Right renal cortex interstitium (tissue), 3 donors: Measurements from ENCODE around the gene BOC. TPM values are rescaled to one million over a fixed set of nuclear protein-coding genes. Genes with fewer than 3 reads are reported as not detected.

ENCODE experiments used
- DNase-seq, 3 donors: peaks; one replicate each; pipeline ENCODE4 v3.0.0-alpha.2; 2013; ENCODE audit warnings: low read depth in 3 of 3, low spot score in 2 of 3
- polyA plus RNA-seq, 3 donors: library from polyadenylated mRNA; unstranded; fragments of 120-200 nt; gene quantifications; one replicate each; pipeline ENCODE4 v1.2.1, GENCODE V29; 2013; ENCODE audit not compliant: insufficient read length in 3 of 3

The BOC gene
- polyA plus RNA-seq, 3 donors = 18.9 to 24.0 (median 23.9) TPM

DNA sequence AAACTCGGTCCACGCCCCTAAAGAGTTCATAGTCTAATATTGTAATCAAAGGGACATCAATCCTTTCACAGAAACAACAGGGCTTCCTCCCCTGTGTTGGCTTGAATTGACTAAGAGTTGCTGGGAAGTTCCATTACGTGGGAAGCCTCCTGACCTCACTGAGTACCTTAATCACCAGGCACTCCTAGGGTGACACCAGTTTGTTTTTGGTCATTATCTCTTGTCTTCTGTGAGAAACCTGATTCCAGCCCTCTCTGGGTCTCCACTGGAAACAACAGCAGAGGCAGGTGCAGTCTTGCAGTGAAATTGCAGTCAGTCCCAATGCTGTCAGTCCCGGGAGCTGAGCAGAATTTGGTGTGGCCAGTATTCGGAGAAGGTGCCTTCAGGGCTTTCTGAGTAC is 55.4 kb downstream of the BOC start:
- no peak for DNase-seq

DNA sequence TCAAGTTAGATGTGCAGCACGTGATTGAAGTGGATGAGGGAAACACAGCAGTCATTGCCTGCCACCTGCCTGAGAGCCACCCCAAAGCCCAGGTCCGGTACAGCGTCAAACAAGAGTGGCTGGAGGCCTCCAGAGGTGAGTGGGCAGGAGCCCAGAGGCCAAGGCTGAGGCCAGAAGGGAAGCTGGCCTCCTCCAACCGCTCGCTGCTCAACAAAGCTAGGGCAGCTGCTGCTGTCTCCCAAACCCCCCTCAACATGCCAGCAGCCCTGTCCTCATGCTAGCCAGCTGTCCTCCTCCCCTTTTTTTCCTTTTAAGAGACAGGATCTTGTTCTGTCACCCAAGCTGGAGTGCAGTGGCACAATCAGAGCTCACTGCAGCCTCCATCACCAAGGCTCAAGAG is 57.0 kb downstream of the BOC start:
- no peak for DNase-seq

DNA sequence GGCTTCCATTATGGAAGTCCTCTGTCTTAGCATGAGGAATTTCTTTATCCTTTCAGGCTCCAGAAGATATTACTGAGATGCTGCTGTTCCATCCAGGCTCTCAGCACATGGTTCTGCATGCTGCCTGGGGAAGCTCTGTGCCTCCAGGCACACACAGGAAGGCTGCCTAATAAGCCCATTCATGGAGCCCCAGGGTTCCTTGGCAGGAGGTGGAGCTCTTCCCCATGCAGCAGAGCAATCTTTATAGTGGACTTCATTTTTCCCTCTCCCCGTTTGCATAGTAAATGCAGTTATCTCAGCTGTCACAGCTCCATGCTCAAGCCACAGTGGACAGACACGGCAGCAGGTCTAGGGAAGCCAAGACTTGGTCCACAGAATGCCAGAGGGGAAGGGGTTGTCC is 57.6 kb downstream of the BOC start:
- DNase-seq = no peak

DNA sequence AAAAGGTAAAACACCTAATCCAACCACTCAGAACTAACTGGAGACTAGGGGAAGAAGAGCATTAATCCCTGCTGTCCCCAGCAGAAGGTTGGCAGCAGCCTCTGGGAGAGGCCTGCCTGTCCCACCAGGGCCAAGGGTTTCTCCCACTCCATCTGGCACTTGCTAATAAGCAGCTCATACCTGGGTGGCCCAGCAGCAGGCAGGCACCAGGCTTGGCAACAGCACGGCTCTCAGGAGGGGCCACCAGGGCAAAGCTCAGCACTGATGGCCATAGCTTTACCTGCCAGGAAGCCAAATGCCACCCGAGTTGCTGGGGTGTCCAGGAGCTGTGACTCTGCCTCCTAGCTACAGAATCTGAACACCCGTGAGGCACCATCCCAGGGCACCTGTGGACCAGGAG is 58.3 kb downstream of the BOC start:
- no peak for DNase-seq

DNA sequence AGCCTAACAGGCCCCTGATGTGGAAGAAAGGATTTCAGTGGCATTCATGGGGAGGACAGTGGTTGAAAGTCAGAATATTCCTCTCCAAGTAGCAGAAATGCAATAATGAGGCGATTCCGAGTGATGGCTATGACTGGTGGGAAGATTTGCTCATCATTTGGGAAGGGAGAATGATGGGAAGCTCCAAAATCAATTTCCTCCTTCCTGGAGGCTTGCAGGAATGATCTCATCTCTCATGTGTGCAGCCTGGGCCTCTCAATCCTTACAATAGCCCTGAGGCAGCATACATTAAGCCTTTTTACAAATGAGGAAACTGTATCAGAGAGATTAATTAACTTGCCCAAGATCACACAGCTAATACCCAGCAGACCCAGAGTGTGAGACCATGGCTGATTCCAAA is 58.7 kb downstream of the BOC start:
- no peak for DNase-seq

DNA sequence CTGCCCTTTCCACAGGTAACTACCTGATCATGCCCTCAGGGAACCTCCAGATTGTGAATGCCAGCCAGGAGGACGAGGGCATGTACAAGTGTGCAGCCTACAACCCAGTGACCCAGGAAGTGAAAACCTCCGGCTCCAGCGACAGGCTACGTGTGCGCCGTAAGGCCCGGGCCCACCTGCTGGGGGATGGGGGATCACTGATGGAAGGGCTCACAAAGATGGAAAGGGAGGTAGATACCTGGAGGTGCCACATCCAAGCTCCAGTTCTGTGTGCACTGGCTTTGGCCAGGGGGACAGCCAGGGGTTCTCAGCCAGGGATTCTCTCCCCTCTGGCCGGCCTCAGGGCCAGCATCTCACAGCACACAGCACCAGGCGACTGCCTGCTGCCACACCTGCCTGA is 59.4 kb downstream of the BOC start:
- no peak for DNase-seq

DNA sequence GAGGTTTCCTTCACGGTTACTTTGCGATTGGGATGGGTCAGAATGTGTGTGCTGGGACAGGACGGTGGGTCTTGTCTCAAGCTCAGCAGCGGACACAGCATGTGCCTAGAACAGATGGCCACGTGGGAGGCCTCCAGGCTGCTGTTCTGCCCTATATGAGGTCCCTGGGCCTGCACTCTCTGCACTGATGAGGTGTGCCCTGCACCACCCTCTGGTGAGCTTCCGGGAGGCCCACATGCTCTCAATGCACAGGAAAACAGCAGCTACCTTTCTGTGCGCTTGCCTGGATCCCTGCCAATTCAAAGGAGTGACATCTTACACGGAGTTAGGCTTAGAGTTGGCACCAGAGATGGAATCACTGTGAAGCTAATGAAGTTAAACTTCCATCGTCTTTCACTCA is 59.8 kb downstream of the BOC start:
- no peak for DNase-seq

DNA sequence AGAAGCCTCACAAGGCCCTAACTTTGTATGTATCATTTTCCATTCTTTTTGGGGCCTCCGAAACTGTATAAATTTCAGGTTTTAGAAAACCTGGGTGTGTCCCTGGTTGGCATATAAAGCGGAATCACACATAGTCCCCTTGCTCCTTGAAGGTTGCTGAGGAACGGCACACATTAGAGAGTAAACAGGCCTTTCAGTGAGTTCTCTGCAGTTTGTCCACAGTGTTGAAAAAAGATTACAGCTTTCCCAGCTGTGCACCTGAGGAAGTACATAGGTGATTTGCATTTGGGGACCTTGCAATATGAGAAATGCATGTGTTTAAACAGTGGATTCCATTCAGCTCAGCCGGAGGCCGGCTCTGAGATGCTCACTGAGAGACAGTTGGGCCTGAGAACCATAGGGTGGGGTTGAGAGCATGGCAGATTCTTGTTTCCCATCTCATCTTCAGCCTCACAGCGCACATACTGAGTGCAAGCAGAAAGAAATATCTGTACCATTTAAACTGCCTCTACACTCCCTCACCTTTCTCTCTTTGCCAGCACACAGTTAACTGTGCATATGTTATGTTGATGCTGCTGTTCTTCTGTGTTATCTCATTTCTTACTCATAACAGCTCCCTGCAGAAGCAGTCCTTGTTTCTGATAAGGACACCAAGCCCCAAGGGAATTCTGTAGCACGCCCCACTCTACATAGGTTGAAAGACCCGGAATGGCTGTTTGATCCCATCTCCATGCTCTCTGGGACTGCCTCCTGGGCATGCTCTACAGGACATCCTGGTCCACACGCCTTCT is 60.4 kb downstream of the BOC start:
- DNase-seq = no peak

DNA sequence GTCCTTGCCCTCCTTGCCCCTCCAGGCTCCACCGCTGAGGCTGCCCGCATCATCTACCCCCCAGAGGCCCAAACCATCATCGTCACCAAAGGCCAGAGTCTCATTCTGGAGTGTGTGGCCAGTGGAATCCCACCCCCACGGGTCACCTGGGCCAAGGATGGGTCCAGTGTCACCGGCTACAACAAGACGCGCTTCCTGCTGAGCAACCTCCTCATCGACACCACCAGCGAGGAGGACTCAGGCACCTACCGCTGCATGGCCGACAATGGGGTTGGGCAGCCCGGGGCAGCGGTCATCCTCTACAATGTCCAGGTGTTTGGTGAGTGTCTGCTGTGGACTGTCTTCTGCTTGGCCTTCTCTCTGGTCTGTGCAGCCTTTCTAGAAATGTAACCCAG is 61.0 kb downstream of the BOC start:
- DNase-seq = no peak

DNA sequence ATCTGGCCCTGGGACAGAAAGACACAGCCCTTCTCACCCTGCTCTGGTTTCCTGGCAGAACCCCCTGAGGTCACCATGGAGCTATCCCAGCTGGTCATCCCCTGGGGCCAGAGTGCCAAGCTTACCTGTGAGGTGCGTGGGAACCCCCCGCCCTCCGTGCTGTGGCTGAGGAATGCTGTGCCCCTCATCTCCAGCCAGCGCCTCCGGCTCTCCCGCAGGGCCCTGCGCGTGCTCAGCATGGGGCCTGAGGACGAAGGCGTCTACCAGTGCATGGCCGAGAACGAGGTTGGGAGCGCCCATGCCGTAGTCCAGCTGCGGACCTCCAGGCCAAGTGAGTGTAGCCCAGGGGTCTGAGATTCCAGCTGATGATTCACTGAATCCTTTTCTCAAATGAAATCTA is 61.7 kb downstream of the BOC start:
- DNase-seq = no peak

DNA sequence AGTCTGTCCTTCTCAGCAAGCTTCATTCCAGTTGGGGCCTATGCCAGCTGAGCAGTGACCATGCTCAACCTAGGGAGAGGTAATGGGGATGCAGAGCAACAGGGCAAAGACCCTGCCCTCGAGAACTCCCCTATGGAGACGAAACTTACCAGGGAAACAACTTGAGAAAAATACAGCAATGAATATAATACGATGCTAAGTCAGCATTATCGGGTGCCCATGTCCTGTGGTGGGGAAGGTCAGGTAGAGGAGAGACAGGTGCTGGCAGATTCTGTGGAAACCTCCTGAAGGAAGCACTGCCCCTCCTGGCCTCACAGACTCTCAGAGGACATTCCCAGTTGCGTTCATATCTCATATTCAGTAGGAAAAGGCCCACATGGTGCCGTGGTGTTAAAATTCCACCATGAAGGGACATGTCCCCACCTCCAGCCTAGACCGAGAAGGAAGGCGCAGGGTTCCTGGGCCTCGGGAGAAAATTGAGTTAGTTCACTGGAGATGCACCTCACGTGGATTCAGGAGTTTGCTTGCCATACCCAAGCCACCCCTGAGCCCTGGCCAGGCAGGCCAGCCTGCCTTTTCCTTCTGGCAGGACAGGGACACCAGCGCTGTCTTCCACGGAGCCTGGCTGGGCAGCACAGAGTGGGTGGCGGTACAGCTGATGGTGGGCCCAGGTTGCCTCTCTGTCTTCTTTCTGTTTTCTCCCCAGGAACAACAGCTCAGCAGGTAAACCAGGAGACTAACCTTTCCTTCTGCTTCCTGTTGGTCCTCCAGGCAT is 62.4 kb downstream of the BOC start:
- DNase-seq = no peak

DNA sequence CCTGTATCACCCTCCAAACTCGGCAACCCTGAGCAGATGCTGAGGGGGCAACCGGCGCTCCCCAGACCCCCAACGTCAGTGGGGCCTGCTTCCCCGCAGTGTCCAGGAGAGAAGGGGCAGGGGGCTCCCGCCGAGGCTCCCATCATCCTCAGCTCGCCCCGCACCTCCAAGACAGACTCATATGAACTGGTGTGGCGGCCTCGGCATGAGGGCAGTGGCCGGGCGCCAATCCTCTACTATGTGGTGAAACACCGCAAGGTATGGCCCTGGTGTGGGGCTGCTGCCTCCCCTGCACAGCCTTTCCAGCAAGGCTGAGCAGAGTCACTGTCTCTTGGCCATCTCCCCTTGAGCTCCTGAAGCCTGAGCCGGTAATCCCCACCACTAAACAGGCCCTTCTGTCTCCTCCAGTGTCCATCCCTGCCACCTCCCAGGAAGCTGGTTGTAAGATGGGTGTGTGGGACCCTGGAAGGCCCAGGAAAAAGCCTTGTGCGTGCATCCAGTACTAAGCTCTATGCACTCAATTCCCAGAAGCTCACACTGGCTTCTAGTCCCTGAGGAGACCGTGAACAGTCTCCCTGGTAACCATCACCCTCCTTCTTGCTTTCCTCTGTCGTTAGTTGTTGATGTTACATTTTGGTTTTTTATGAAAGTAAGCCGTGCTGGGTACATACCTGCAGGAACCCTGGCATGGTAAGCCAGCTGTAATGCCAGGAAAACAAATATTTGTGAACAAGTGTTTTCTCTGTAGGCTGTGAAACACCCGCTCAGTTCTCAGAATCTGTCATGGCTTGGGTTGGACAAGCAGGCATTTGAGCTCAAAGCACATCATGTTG is 63.3 kb downstream of the BOC start:
- no peak for DNase-seq

DNA sequence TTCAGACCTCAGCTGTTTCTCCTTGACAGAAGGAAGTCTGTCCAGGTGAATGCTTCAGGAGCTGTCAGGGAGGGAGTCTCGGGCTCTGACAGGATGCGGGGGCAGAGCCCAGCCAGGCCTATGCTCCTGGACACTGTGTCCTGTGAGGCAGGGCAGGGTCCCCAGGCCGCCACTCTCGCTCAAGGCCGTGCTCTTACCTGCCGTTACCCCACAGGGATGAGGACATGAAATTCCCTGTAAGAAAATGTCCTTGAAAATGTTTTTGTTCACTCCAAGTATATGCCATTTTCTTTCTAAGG is 63.9 kb downstream of the BOC start:
- DNase-seq = no peak

DNA sequence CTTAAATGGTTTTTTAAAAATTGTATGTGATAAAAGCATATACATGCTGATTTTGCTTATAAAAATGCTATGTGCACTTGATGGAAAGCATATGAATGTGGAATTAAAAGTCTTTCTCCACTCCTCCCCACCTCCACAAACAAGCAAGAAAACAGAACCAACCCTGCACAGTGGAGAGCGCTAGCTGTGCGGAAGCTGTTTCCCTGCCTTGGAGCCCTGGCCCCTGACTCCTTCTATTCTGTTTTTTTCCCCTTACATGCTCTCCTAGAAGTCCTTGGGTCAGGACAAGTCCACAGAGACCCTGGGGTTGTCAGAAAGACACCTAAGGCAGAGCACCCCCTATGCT is 64.2 kb downstream of the BOC start:
- DNase-seq = no peak

DNA sequence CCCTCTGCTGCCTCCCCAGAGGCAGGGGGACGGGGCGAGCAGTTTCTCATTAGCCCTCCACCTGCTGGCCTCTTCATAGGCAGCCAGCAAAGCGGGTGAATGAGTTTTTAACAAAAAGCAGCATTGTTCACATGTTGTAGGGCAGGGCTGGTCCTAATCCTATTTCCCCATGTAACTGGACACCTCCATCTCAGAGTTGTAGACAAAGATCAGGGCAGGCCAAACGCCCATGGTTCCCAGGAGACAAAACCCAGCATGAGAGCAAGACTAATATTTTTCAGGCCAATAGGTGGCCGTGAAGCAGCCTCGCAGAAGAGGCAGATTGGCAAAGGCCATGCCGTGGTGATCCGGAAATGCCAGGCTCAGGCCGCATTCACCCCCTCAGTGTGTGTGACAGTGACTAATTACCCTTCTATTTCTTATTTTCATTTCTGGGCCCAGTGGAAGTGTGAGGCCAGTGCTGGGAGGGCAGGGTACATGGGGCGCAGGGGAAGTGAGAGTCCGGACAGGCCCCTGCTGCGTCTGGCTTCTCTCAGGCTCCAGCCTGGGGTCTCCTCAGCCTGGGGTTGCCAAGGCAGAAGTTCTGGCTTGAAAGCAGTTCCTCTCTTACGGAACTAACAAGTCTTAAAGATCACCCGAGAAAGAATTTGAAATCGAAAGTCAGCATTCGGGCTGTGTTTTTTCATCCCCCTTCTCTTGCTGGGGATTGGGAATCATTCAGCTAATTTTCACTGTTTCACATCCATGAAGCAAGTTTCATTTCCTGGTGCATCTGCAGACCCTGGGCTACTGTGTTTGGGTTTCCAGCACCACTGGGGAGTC is 64.8 kb downstream of the BOC start:
- DNase-seq = no peak

DNA sequence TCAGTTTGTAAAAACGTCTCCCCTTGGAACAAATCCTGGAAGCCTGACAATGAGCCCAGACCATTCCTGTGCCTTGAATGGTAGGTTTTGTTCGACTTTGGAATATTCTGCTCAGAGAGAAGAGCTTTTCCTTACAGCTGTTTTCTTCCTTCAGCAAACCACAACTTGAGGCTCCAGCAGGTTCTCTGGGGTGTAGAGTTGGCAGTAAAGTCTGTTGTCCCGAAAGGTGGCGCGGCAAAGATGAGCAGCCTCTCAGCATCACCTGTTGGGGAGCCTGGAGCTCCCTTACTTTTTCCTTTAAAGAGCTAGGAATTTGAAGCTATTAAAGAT is 65.4 kb downstream of the BOC start:
- DNase-seq = no peak

DNA sequence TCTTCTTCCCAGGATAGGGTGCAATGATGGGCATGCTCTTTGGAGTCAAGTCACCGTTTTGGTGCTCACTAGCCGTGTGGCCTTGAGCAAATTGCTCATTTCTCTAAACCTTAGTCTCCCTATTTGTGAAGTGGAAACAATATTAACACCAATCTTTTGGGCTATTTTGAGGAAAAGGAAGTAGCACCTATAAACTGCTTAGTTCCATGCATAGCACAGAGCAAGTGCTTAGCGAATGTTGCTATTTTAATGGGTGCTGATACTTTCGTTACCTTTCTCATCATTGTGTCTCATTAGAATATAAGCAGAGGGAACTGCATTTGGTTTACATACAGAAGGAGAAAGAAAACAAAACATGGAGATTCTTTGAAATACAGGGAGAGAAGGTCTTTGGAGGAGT is 66.1 kb downstream of the BOC start:
- DNase-seq = no peak

DNA sequence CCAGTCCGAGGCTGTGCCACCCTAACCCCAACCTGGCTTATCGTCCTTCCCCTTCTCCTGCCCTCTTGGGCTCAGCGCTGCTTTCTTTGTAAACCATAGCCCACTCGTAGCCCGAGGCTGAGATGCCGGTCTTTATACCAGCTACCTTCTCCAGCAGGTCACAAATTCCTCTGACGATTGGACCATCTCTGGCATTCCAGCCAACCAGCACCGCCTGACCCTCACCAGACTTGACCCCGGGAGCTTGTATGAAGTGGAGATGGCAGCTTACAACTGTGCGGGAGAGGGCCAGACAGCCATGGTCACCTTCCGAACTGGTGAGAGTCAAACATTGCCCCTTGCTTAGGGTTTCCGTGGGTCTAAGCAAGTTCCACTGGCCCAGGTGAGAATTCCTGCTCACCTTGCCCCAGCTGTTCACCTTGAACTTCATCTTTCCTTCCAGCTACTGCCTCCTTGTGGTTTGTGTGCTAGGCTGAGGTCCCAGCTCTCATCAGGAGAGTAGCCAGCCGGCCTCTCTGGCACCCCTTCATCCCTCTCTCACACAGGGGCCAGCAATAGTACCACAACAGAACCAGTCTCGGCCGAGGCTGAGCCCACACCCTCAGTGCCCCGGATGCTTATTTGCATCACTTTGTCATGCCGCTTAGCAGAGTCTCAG is 66.7 kb downstream of the BOC start:
- DNase-seq = no peak

DNA sequence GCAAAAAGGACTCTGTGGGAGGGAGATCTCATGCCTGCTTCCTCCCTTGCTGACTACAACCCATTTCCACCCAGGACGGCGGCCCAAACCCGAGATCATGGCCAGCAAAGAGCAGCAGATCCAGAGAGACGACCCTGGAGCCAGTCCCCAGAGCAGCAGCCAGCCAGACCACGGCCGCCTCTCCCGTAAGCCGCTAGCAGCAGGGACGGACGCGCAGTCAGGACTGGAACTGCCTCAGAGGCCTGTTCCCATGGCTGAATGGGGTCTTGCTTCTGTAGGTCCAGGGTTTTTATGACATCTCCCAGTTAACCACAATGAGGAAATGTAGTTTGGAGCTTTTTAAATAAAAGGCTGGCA is 67.2 kb downstream of the BOC start:
- no peak for DNase-seq

DNA sequence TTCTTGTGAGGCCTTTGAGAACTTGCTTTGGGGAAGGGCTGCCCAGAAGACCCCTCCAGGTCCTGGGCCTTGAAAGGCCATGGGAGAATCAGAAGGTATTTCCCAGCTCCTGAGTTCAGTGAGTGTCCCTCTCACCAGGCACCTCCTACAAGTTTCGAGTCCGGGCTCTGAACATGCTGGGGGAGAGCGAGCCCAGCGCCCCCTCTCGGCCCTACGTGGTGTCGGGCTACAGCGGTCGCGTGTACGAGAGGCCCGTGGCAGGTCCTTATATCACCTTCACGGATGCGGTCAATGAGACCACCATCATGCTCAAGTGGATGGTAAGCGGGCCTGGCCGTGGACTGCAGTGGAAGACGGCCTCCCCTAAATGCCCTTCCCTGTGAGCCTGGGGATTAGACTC is 68.3 kb downstream of the BOC start:
- DNase-seq = no peak

DNA sequence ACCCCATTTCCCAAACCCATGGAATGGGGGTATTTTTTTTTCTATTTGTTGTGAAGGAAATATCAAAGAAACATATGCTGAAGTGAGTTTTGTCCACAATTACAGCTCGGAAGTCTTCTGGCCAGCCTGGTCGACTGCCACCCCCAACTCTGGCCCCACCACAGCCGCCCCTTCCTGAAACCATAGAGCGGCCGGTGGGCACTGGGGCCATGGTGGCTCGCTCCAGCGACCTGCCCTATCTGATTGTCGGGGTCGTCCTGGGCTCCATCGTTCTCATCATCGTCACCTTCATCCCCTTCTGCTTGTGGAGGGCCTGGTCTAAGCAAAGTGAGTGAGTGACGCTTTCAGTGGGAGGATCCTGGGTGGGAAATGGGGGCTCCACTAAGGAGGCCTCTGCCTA is 71.9 kb downstream of the BOC start:
- DNase-seq = no peak
